ENCODE measurements around the gene TNRC18. TPM values are rescaled to one million over a fixed set of nuclear protein-coding genes. Genes with fewer than 3 reads are reported as not detected.

The TNRC18 gene
- polyA plus RNA-seq, 1 of the 3 experiments (the other 2 are of a cell fraction): 34.4 TPM

DNA sequence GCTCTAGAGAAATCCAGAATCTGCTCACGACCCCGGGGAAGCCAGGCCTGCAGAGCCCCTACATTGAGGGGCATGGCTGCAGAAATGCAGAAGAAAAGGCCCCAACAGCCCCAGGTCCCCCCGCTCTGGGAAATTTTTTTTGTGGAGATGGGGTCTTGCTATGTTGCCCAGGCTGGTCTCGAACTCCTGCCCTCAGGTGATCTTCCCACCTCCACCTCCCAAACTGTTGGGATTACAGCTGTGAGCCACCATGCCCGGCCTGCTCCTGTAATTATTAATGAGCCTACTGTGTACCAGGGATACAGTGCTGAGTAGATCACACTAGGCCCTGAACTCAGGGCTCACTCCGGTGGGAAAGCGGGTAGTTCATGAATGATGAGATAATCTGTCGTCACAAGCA lies 29.9 kb downstream of the TNRC18 start:
- H3K4me3 ChIP-seq (ENCODE audit: low read depth in 2 of 2, low read length in 1 of 2): no peak overlapping the region
- peaks cover 93% of the 10 kb centered on the region for H3K79me2 ChIP-seq (ENCODE audit: insufficient read depth)
- H3K9me2 ChIP-seq: no peaks in the 10 kb centered on the region
- no peaks in the 10 kb centered on the region for H3K9me3 ChIP-seq
- ChIA-PET POLR2A (no interaction called here), CTCF (interaction anchor here (1.3 to 1.6 kb wide), 3 partner anchors 10 to 29 kb away, joined by 3 to 7 read pairs (median 4); no protein-coding TSS in a partner anchor)
- no peak overlapping the region for H3K4me2 ChIP-seq
- no peak for DNase-seq
- peaks cover 20 to 38% of the 10 kb centered on the region in 2 experiments for H3K36me3 ChIP-seq (replicated peaks in 1 of 2; ENCODE audit: control insufficient read depth in 1 of 2, insufficient read depth in 2 of 2, low read length in 1 of 2)
- TF ChIP-seq RCOR1 (IDR thresholded peaks at IDR 0.05; ENCODE audit: low read length) (no peak), GABPA (IDR thresholded peaks at IDR 0.05; ENCODE audit: low read depth) (no peak), POLR2AphosphoS5 (IDR thresholded peaks at IDR 0.05; ENCODE audit: low read depth, low read length) (no peak), RFX5 (IDR thresholded peaks at IDR 0.05; ENCODE audit: low read length) (no peak), MXI1 (IDR thresholded peaks at IDR 0.05; ENCODE audit: low read depth, low read length) (no peak), RAD21 (IDR thresholded peaks at IDR 0.05; ENCODE audit: low read length) (no peak), MEF2A (IDR thresholded peaks at IDR 0.05; ENCODE audit: borderline replicate concordance, low read depth) (no peak), CHD2 (IDR thresholded peaks at IDR 0.05; ENCODE audit: low read length, partially characterized antibody) (no peak), RXRA (IDR thresholded peaks at IDR 0.05; ENCODE audit: borderline replicate concordance, low read depth) (no peak), JUND (IDR thresholded peaks at IDR 0.05) (no peak), FOXJ3 (CRISPR knock-in tag; IDR thresholded peaks at IDR 0.05) (no peak), NFIC (IDR thresholded peaks at IDR 0.05; ENCODE audit: borderline replicate concordance) (no peak), TCF12 (IDR thresholded peaks at IDR 0.05) (no peak)
- TF ChIP-seq, protein P1, sequence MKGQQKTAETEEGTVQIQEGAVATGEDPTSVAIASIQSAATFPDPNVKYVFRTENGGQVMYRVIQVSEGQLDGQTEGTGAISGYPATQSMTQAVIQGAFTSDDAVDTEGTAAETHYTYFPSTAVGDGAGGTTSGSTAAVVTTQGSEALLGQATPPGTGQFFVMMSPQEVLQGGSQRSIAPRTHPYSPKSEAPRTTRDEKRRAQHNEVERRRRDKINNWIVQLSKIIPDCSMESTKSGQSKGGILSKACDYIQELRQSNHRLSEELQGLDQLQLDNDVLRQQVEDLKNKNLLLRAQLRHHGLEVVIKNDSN (IDR thresholded peaks at IDR 0.05; ENCODE audit: borderline replicate concordance, low read depth): no peak
- TF ChIP-seq, protein P2, sequence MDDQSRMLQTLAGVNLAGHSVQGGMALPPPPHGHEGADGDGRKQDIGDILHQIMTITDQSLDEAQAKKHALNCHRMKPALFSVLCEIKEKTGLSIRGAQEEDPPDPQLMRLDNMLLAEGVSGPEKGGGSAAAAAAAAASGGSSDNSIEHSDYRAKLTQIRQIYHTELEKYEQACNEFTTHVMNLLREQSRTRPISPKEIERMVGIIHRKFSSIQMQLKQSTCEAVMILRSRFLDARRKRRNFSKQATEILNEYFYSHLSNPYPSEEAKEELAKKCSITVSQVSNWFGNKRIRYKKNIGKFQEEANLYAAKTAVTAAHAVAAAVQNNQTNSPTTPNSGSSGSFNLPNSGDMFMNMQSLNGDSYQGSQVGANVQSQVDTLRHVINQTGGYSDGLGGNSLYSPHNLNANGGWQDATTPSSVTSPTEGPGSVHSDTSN (IDR thresholded peaks at IDR 0.05): no peak
- H3K27ac ChIP-seq (ENCODE audit: low read depth in 2 of 2, low read length in 1 of 2): no peak overlapping the region
- peaks cover 90% of the 10 kb centered on the region for H4K20me1 ChIP-seq (ENCODE audit: insufficient read depth)
- WGBS (ENCODE audit: low lambda C conversion rate): 96% methylated on average over 8 of the region's 8 CpGs
- H3K9ac ChIP-seq: no peak overlapping the region
- H3K4me1 ChIP-seq (ENCODE audit: control insufficient read depth in 1 of 2, insufficient read depth in 2 of 2, low read depth in 1 of 2, low read length in 1 of 2): no peaks in the 10 kb centered on the region
- H3K27me3 ChIP-seq (ENCODE audit: insufficient read depth): no peaks in the 10 kb centered on the region
- no peak overlapping the region for H2AFZ ChIP-seq (ENCODE audit: low read depth)
- peaks cover 6% of the 10 kb centered on the region for H3F3A ChIP-seq (replicated peaks; ENCODE audit: insufficient read depth)

DNA sequence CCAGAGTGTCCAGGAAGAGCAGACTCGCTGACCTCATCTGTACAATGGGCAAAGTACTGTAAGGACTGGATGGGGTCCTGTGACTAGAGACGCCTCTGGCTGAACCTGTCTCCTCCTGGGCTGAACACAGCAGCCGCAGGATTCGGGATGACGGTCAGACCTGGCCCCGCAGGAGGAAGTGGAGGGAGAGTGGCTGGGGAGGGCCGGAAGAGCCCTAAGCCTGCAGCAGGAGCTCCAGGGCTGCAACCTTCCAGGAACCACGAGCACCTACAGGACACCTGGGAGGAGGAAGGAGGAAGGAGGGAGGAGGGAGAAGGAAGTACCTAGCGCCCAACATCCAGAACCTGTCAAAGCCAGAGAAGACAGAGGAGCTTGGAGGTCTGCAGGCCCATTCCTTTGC lies 30.3 kb downstream of the TNRC18 start:
- Histone ChIP-seq H3K27ac (ENCODE audit: low read depth in 2 of 2, low read length in 1 of 2) (no peak overlapping the region), H3K4me3 (ENCODE audit: low read depth in 2 of 2, low read length in 1 of 2) (no peak overlapping the region), H4K20me1 (ENCODE audit: insufficient read depth) (peaks cover 86% of the 10 kb centered on the region), H3K4me1 (ENCODE audit: control insufficient read depth in 1 of 2, insufficient read depth in 2 of 2, low read depth in 1 of 2, low read length in 1 of 2) (no peaks in the 10 kb centered on the region), H3K9me2 (no peaks in the 10 kb centered on the region), H3K79me2 (ENCODE audit: insufficient read depth) (peaks cover 88% of the 10 kb centered on the region), H3K36me3 (replicated peaks in 1 of 2; ENCODE audit: control insufficient read depth in 1 of 2, insufficient read depth in 2 of 2, low read length in 1 of 2) (peaks cover 20 to 38% of the 10 kb centered on the region in 2 experiments), H2AFZ (ENCODE audit: low read depth) (no peak overlapping the region), H3K9me3 (no peaks in the 10 kb centered on the region), H3K27me3 (ENCODE audit: insufficient read depth) (no peaks in the 10 kb centered on the region), H3F3A (replicated peaks; ENCODE audit: insufficient read depth) (peaks cover 6% of the 10 kb centered on the region), H3K4me2 (no peak overlapping the region), H3K9ac (no peak overlapping the region)
- no peak for DNase-seq
- POLR2A ChIA-PET: no interaction called here
- WGBS (ENCODE audit: low lambda C conversion rate): 96% methylated on average over 9 of the region's 9 CpGs
- CTCF ChIA-PET: interaction anchor here (1.1 to 1.6 kb wide), 4 partner anchors 10 to 57 kb away, joined by 3 to 7 read pairs (median 4); no protein-coding TSS in a partner anchor
- TF ChIP-seq JUND (IDR thresholded peaks at IDR 0.05) (no peak), EP300 (IDR thresholded peaks at IDR 0.05; ENCODE audit: borderline replicate concordance in 1 of 2, low read depth in 1 of 2, low read length in 1 of 2) (no peak), MAX (IDR thresholded peaks at IDR 0.05; ENCODE audit: low read depth) (no peak), NFIC (IDR thresholded peaks at IDR 0.05; ENCODE audit: borderline replicate concordance) (no peak), EZH2phosphoT487 (IDR thresholded peaks at IDR 0.05; ENCODE audit: borderline replicate concordance, low read depth) (no peak), RCOR1 (IDR thresholded peaks at IDR 0.05; ENCODE audit: low read length) (no peak), RFX5 (IDR thresholded peaks at IDR 0.05; ENCODE audit: low read length) (no peak), CHD2 (IDR thresholded peaks at IDR 0.05; ENCODE audit: low read length, partially characterized antibody) (no peak), SMC3 (IDR thresholded peaks at IDR 0.05; ENCODE audit: low read depth, low read length) (no peak), TCF12 (IDR thresholded peaks at IDR 0.05) (no peak), ELF1 (IDR thresholded peaks at IDR 0.05) (no peak), TEAD4 (IDR thresholded peaks at IDR 0.05; ENCODE audit: borderline replicate concordance, insufficient read depth) (no peak), USF2 (IDR thresholded peaks at IDR 0.05; ENCODE audit: borderline replicate concordance, low read depth, low read length) (no peak), CTCF (IDR thresholded peaks at IDR 0.05) (no peak), GABPA (IDR thresholded peaks at IDR 0.05; ENCODE audit: low read depth) (no peak), GATA2 (CRISPR knock-in tag; IDR thresholded peaks at IDR 0.05) (no peak)
- TF ChIP-seq, protein P1 (IDR thresholded peaks at IDR 0.05; ENCODE audit: borderline replicate concordance, low read depth): no peak

All from SK-N-SH (cell line).